Dedifferentiated amniotic fluid mesenchymal stem cell (primary cell): ENCODE data around the gene IRX5.

Experiments
- DNase-seq: peaks from one replicate; pipeline ENCODE4 v3.0.0-alpha.2; 2016; ENCODE audit errors: extremely low spot score

Gene IRX5

GRCh38 chr16:54952195-54952594 lies 21.5 kb downstream of the IRX5 start:
- no peak for DNase-seq

GRCh38 chr16:54953461-54953860 lies 22.8 kb downstream of the IRX5 start:
- DNase-seq: no peak

- no peak for DNase-seq
These were observed 23.6 kb downstream of the IRX5 start for GRCh38 chr16:54954220-54954619.

- DNase-seq: no peak
These were observed 25.1 kb downstream of the IRX5 start for GRCh38 chr16:54955757-54956156.

- DNase-seq: no peak
These were observed 26.9 kb downstream of the IRX5 start for GRCh38 chr16:54957403-54958166.

GRCh38 chr16:54962045-54962444 lies 31.4 kb downstream of the IRX5 start:
- no peak for DNase-seq

GRCh38 chr16:54964239-54964638 lies 33.6 kb downstream of the IRX5 start:
- DNase-seq: no peak

- no peak for DNase-seq
These were observed 34.8 kb downstream of the IRX5 start for GRCh38 chr16:54965464-54965863.

GRCh38 chr16:54968011-54968410 lies 37.3 kb downstream of the IRX5 start:
- no peak for DNase-seq

GRCh38 chr16:54968784-54969183 lies 38.1 kb downstream of the IRX5 start:
- no peak for DNase-seq

GRCh38 chr16:54970016-54970415 lies 39.4 kb downstream of the IRX5 start:
- DNase-seq: no peak

GRCh38 chr16:54974367-54974766 lies 43.7 kb downstream of the IRX5 start:
- DNase-seq: no peak

GRCh38 chr16:54976651-54977200 lies 46.1 kb downstream of the IRX5 start:
- DNase-seq: no peak

- no peak for DNase-seq
These were observed 46.5 kb downstream of the IRX5 start for GRCh38 chr16:54977211-54977610.

- DNase-seq: no peak
These were observed 50.2 kb downstream of the IRX5 start for GRCh38 chr16:54980821-54981220.
